Neural progenitor cell (in vitro differentiated cells): Measurements from ENCODE around the gene IRX2. TPM values are rescaled to one million over a fixed set of nuclear protein-coding genes. Genes with fewer than 3 reads are reported as not detected.

Experiments
- DNase-seq: peaks from one replicate; pipeline ENCODE4 v3.0.0-alpha.2; 2016; ENCODE audit warnings: low spot score
- H2AFZ ChIP-seq: fragments of 200-600 bp; sonication (generic); replicated peaks from 2 replicates; pipeline ENCODE4 v1.6.1; 2016; ENCODE audit warnings: antibody characterized with exemption
- H3F3A ChIP-seq: fragments of 200-600 bp; sonication (generic); 2 replicates; pipeline ENCODE4 v1.6.1; 2016; ENCODE audit warnings: antibody characterized with exemption, low read depth
- H3K27ac ChIP-seq: fragments of 200-600 bp; sonication (generic); 2 replicates; pipeline ENCODE4 v1.5.1; 2016; ENCODE audit warnings: mild to moderate bottlenecking
- H3K27me3 ChIP-seq: fragments of 200-600 bp; sonication (generic); 2 replicates; pipeline ENCODE4 v1.6.1; 2016; ENCODE audit warnings: mild to moderate bottlenecking, moderate library complexity
- H3K36me3 ChIP-seq: fragments of 200-600 bp; sonication (generic); 2 replicates; pipeline ENCODE4 v1.5.1; 2016
- H3K4me1 ChIP-seq: fragments of 200-600 bp; sonication (generic); 2 replicates; pipeline ENCODE4 v1.6.1; 2016; ENCODE audit warnings: mixed run types
- H3K4me2 ChIP-seq: fragments of 200-600 bp; sonication (generic); 2 replicates; pipeline ENCODE4 v1.6.1; 2016
- H3K4me3 ChIP-seq: fragments of 200-600 bp; sonication (generic); 2 replicates; pipeline ENCODE4 v1.5.1; 2016
- H3K79me2 ChIP-seq: fragments of 200-600 bp; sonication (generic); 2 replicates; pipeline ENCODE4 v1.6.1; 2016; ENCODE audit warnings: low read depth
- H3K9ac ChIP-seq: fragments of 200-600 bp; sonication (generic); 2 replicates; pipeline ENCODE4 v1.6.1; 2016
- H3K9me3 ChIP-seq: fragments of 200-600 bp; sonication (generic); 2 replicates; pipeline ENCODE4 v1.5.1; 2016; ENCODE audit warnings: low read depth
- H4K20me1 ChIP-seq: fragments of 200-600 bp; sonication (generic); 2 replicates; pipeline ENCODE4 v1.6.1; 2016; ENCODE audit warnings: low read depth
- H3K27ac Mint-ChIP-seq: 3 replicates; pipeline ENCODE4 v1.8.0; 2021; ENCODE audit warnings: mixed read lengths
- H3K27me3 Mint-ChIP-seq: 2 replicates; pipeline ENCODE4 v1.8.0; 2022; ENCODE audit warnings: low read depth, mild to moderate bottlenecking, inconsistent platforms, moderate library complexity, mixed read lengths; ENCODE audit not compliant: insufficient read depth
- H3K36me3 Mint-ChIP-seq: 3 replicates; pipeline ENCODE4 v1.8.0; 2021; ENCODE audit warnings: mixed read lengths
- H3K4me1 Mint-ChIP-seq: 3 replicates; pipeline ENCODE4 v1.8.0; 2021; ENCODE audit warnings: mixed read lengths
- H3K4me3 Mint-ChIP-seq: 3 replicates; pipeline ENCODE4 v1.8.0; 2021; ENCODE audit warnings: mild to moderate bottlenecking, moderate library complexity, mixed read lengths
- H3K9me3 Mint-ChIP-seq: 3 replicates; pipeline ENCODE4 v1.8.0; 2020; ENCODE audit warnings: mixed read lengths
- CTCF ChIP-seq: fragments of 200-600 bp; sonication (generic); IDR thresholded peaks from 2 replicates; pipeline ENCODE4 v1.5.1; 2017; ENCODE audit warnings: antibody characterized with exemption, mild to moderate bottlenecking
- EZH2 ChIP-seq: fragments of 200-600 bp; sonication (generic); IDR thresholded peaks from 2 replicates; pipeline ENCODE4 v1.6.1; 2017; ENCODE audit warnings: antibody characterized with exemption, mild to moderate bottlenecking, moderate library complexity
- EZH2phosphoT487 ChIP-seq: fragments of 200-600 bp; sonication (generic); IDR thresholded peaks from 2 replicates; pipeline ENCODE4 v1.6.1; 2017; ENCODE audit warnings: antibody characterized with exemption
- total RNA-seq: library from RNA; depleted of rRNA; stranded (reverse); fragments of >200 nt; gene quantifications from 2 replicates; pipeline ENCODE4 v1.2.3, GENCODE V29; 2015; ENCODE audit warnings: low replicate concordance

Gene IRX2
- total RNA-seq, 1 donor from 2014 or later = 13.7 TPM

GRCh38 chr5:2709976-2710689 lies 41.3 kb downstream of the IRX2 start:
- H3F3A ChIP-seq = peaks cover 14% of the 10 kb centered on the region
- Mint-ChIP-seq H3K27ac (no peak overlapping the region), H3K9me3 (no peaks in the 10 kb centered on the region), H3K4me3 (no peak overlapping the region), H3K36me3 (no peaks in the 10 kb centered on the region), H3K27me3 (peaks cover 10% of the 10 kb centered on the region), H3K4me1 (peaks cover 5% of the 10 kb centered on the region)
- no peak overlapping the region for H2AFZ ChIP-seq
- H3K4me3 ChIP-seq = no peak overlapping the region
- H3K27me3 ChIP-seq = no peaks in the 10 kb centered on the region
- no peak for DNase-seq
- no peak for TF ChIP-seq CTCF
- TF ChIP-seq EZH2 = no peak
- TF ChIP-seq EZH2phosphoT487 = no peak
- no peak overlapping the region for H3K27ac ChIP-seq
- no peak overlapping the region for H3K4me2 ChIP-seq
- H3K9ac ChIP-seq = no peak overlapping the region
- H4K20me1 ChIP-seq = no peaks in the 10 kb centered on the region
- no peaks in the 10 kb centered on the region for H3K79me2 ChIP-seq
- H3K4me1 ChIP-seq = peaks cover 13% of the 10 kb centered on the region
- H3K9me3 ChIP-seq = no peaks in the 10 kb centered on the region
- H3K36me3 ChIP-seq = no peaks in the 10 kb centered on the region

GRCh38 chr5:2708751-2709150 lies 42.7 kb downstream of the IRX2 start:
- H3K4me1 Mint-ChIP-seq = peaks cover 5% of the 10 kb centered on the region
- Histone ChIP-seq H3K4me3 (no peak overlapping the region), H3K9me3 (no peaks in the 10 kb centered on the region), H3K27me3 (no peaks in the 10 kb centered on the region), H3K4me2 (no peak overlapping the region), H3F3A (peaks cover 14% of the 10 kb centered on the region), H3K9ac (no peak overlapping the region), H4K20me1 (no peaks in the 10 kb centered on the region), H3K4me1 (peaks cover 13% of the 10 kb centered on the region), H2AFZ (no peak overlapping the region), H3K79me2 (no peaks in the 10 kb centered on the region), H3K36me3 (no peaks in the 10 kb centered on the region), H3K27ac (no peak overlapping the region)
- no peak for TF ChIP-seq EZH2
- TF ChIP-seq CTCF = no peak
- no peak for TF ChIP-seq EZH2phosphoT487
- DNase-seq = no peak
- no peak overlapping the region for H3K27ac Mint-ChIP-seq
- H3K9me3 Mint-ChIP-seq = no peaks in the 10 kb centered on the region
- no peak overlapping the region for H3K4me3 Mint-ChIP-seq
- no peaks in the 10 kb centered on the region for H3K36me3 Mint-ChIP-seq
- H3K27me3 Mint-ChIP-seq = peaks cover 8% of the 10 kb centered on the region

- Histone ChIP-seq H3K36me3 (no peaks in the 10 kb centered on the region), H3K79me2 (no peaks in the 10 kb centered on the region), H3K4me1 (peaks cover 13% of the 10 kb centered on the region), H3K4me2 (no peak overlapping the region), H3K4me3 (no peak overlapping the region), H3K9me3 (no peaks in the 10 kb centered on the region), H3K9ac (no peak overlapping the region), H3F3A (peaks cover 14% of the 10 kb centered on the region), H3K27ac (no peak overlapping the region), H4K20me1 (no peaks in the 10 kb centered on the region), H2AFZ (no peak overlapping the region), H3K27me3 (no peaks in the 10 kb centered on the region)
- Mint-ChIP-seq H3K9me3 (no peaks in the 10 kb centered on the region), H3K27me3 (peaks cover 8% of the 10 kb centered on the region), H3K27ac (no peak overlapping the region), H3K4me3 (no peak overlapping the region), H3K4me1 (peaks cover 5% of the 10 kb centered on the region), H3K36me3 (no peaks in the 10 kb centered on the region)
- no peak for DNase-seq
- TF ChIP-seq EZH2 (no peak), CTCF (no peak)
These were observed 43.3 kb downstream of the IRX2 start for GRCh38 chr5:2708132-2708531.
